Activated T-helper 1 cell treated with anti-CD3 and anti-CD28 coated beads, Interleukin-12 subunit alpha, Interleukin-12 subunit beta, Interleukin-2, Interleukin-4 antibody, amounts not matched to agents 30 ng/mL and 10 ng/mL and 1 ng/mL, durations not matched to agents 14 hours and 24 hours and 36 hours (primary cell): ENCODE results near the gene SLTM. TPM values are rescaled to one million over a fixed set of nuclear protein-coding genes. Genes with fewer than 3 reads are reported as not detected.

Experiments
- DNase-seq: peaks from one replicate; pipeline ENCODE4 v3.0.0; 2021; ENCODE audit warnings: low spot score
- H3K27ac Mint-ChIP-seq: one replicate; pipeline ENCODE4 v1.8.0; 2021; ENCODE audit warnings: mild to moderate bottlenecking, mixed read lengths
- H3K27me3 Mint-ChIP-seq: one replicate; pipeline ENCODE4 v1.8.0; 2022; ENCODE audit warnings: mild to moderate bottlenecking, moderate library complexity, mixed read lengths; ENCODE audit not compliant: insufficient read depth
- H3K36me3 Mint-ChIP-seq: one replicate; pipeline ENCODE4 v1.8.0; 2021; ENCODE audit warnings: low read depth, mixed read lengths
- H3K4me1 Mint-ChIP-seq: one replicate; pipeline ENCODE4 v1.8.0; 2021; ENCODE audit warnings: low read depth, mixed read lengths
- H3K4me3 Mint-ChIP-seq: one replicate; pipeline ENCODE4 v1.8.0; 2021; ENCODE audit warnings: mild to moderate bottlenecking, moderate library complexity, mixed read lengths
- H3K9me3 Mint-ChIP-seq: one replicate; pipeline ENCODE4 v1.8.0; 2021; ENCODE audit warnings: mixed read lengths
- intact Hi-C: fragments of 100-400 bp; cut with micrococcal nuclease; formaldehyde crosslinking; loops from one replicate; pipeline ENCODE4 v1.15.1; 2024
- total RNA-seq: library from RNA; stranded (reverse); gene quantifications from 2 replicates; pipeline ENCODE4 v1.2.3, GENCODE V29; 2022

The SLTM gene
- total RNA-seq: 142 and 143 TPM in 2 replicates

- DNase-seq: peak; percentile 88
Observed at GRCh38 chr15:58933281-58934113, at the start of gene SLTM. TSS of gene SLTM (minus strand) at chr15:58933679. CDS start at chr15:58933565, 114 bp downstream.

GRCh38 chr15:58983261-58983660 lies 49.8 kb upstream of the SLTM start:
- no peak for DNase-seq
- peaks cover 4% of the 10 kb centered on the region for H3K27me3 Mint-ChIP-seq
- H3K4me1 Mint-ChIP-seq: peaks cover 52% of the 10 kb centered on the region
- H3K27ac Mint-ChIP-seq: no peak overlapping the region
- H3K36me3 Mint-ChIP-seq: no peaks in the 10 kb centered on the region
- H3K4me3 Mint-ChIP-seq: no peak overlapping the region
- intact Hi-C loops: loop anchor here (5.0 to 10.0 kb wide), 3 partner anchors 69 to 702 kb away; partner anchors contain the start of gene BNIP2
- H3K9me3 Mint-ChIP-seq: no peaks in the 10 kb centered on the region

More at GRCh38 chr15:58933281-58934113, at the start of gene SLTM:
- peaks cover 34% of the 10 kb centered on the region for H3K4me1 Mint-ChIP-seq
- peaks cover 9% of the 10 kb centered on the region for H3K36me3 Mint-ChIP-seq
- peak within 1 kb of the TSS; percentile 100 for H3K27ac Mint-ChIP-seq
- no peaks in the 10 kb centered on the region for H3K27me3 Mint-ChIP-seq
- no peaks in the 10 kb centered on the region for H3K9me3 Mint-ChIP-seq
- intact Hi-C loops: loop anchor here (1.0 to 5.0 kb wide), 9 partner anchors 46 to 1649 kb away; partner anchors contain the start of genes BNIP2, CCNB2, GTF2A2 and MINDY2
- H3K4me3 Mint-ChIP-seq: peak within 1 kb of the TSS; percentile 98

- intact Hi-C loops: loop anchor here (5.0 to 10.0 kb wide), 3 partner anchors 70 to 703 kb away; partner anchors contain the start of gene BNIP2
- H3K27me3 Mint-ChIP-seq: peaks cover 4% of the 10 kb centered on the region
- peak overlapping the region; percentile 37 for H3K4me3 Mint-ChIP-seq
- peak overlapping the region; percentile 83 for H3K27ac Mint-ChIP-seq
- no peaks in the 10 kb centered on the region for H3K36me3 Mint-ChIP-seq
- DNase-seq: no peak
- H3K4me1 Mint-ChIP-seq: peaks cover 47% of the 10 kb centered on the region
- no peaks in the 10 kb centered on the region for H3K9me3 Mint-ChIP-seq
Observed at GRCh38 chr15:58981808-58982475, 48.5 kb upstream of the SLTM start.

GRCh38 chr15:58980351-58980939 lies 47.0 kb upstream of the SLTM start:
- H3K9me3 Mint-ChIP-seq: no peaks in the 10 kb centered on the region
- DNase-seq: no peak
- peak overlapping the region; percentile 14 for H3K27ac Mint-ChIP-seq
- intact Hi-C loops: loop anchor here (1.0 to 10.0 kb wide), 7 partner anchors 72 to 704 kb away; partner anchors contain the start of gene BNIP2
- peaks cover 50% of the 10 kb centered on the region for H3K4me1 Mint-ChIP-seq
- no peak overlapping the region for H3K4me3 Mint-ChIP-seq
- H3K36me3 Mint-ChIP-seq: no peaks in the 10 kb centered on the region
- peaks cover 8% of the 10 kb centered on the region for H3K27me3 Mint-ChIP-seq

- intact Hi-C loops: loop anchor here (2.0 kb wide), 1 partner anchor 127 kb away; the partner anchor contains the start of gene CCNB2
- Mint-ChIP-seq H3K36me3 (no peaks in the 10 kb centered on the region), H3K27ac (no peak overlapping the region), H3K4me1 (peaks cover 47% of the 10 kb centered on the region), H3K27me3 (peaks cover 10% of the 10 kb centered on the region), H3K4me3 (no peak overlapping the region), H3K9me3 (no peaks in the 10 kb centered on the region)
- DNase-seq: no peak
Observed at GRCh38 chr15:58977887-58978286, 44.4 kb upstream of the SLTM start.

- peaks cover 11% of the 10 kb centered on the region for H3K27me3 Mint-ChIP-seq
- intact Hi-C loops: no loop called here
- no peaks in the 10 kb centered on the region for H3K9me3 Mint-ChIP-seq
- no peak overlapping the region for H3K4me3 Mint-ChIP-seq
- DNase-seq: no peak
- no peaks in the 10 kb centered on the region for H3K36me3 Mint-ChIP-seq
- H3K27ac Mint-ChIP-seq: no peak overlapping the region
- H3K4me1 Mint-ChIP-seq: no peaks in the 10 kb centered on the region
Observed at GRCh38 chr15:58967479-58967878, 34.0 kb upstream of the SLTM start.

- Mint-ChIP-seq H3K27me3 (peaks cover 6% of the 10 kb centered on the region), H3K4me1 (no peaks in the 10 kb centered on the region)
- intact Hi-C loops: no loop called here
Observed at GRCh38 chr15:58966698-58967097, 33.2 kb upstream of the SLTM start.

GRCh38 chr15:58962662-58963565 lies 29.4 kb upstream of the SLTM start:
- Mint-ChIP-seq H3K4me3 (no peak overlapping the region), H3K9me3 (no peaks in the 10 kb centered on the region), H3K4me1 (no peaks in the 10 kb centered on the region), H3K36me3 (no peaks in the 10 kb centered on the region), H3K27me3 (peaks cover 7% of the 10 kb centered on the region), H3K27ac (no peak overlapping the region)
- DNase-seq: no peak
- intact Hi-C loops: no loop called here

More at GRCh38 chr15:58966698-58967097, 33.2 kb upstream of the SLTM start:
- Mint-ChIP-seq H3K27ac (no peak overlapping the region), H3K36me3 (no peaks in the 10 kb centered on the region), H3K9me3 (no peaks in the 10 kb centered on the region), H3K4me3 (no peak overlapping the region)
- no peak for DNase-seq

- Mint-ChIP-seq H3K4me3 (no peak overlapping the region), H3K27me3 (peaks cover 7% of the 10 kb centered on the region), H3K9me3 (no peaks in the 10 kb centered on the region), H3K27ac (no peak overlapping the region), H3K36me3 (no peaks in the 10 kb centered on the region), H3K4me1 (peaks cover 5% of the 10 kb centered on the region)
- intact Hi-C loops: no loop called here
- DNase-seq: no peak
Observed at GRCh38 chr15:58962136-58962535, 28.7 kb upstream of the SLTM start.

GRCh38 chr15:58958811-58959210 lies 25.3 kb upstream of the SLTM start:
- Mint-ChIP-seq H3K27me3 (peaks cover 11% of the 10 kb centered on the region), H3K9me3 (no peaks in the 10 kb centered on the region), H3K27ac (no peak overlapping the region), H3K4me3 (no peak overlapping the region), H3K4me1 (peaks cover 5% of the 10 kb centered on the region), H3K36me3 (no peaks in the 10 kb centered on the region)
- intact Hi-C loops: loop anchor here (10.0 kb wide), 1 partner anchor 734 kb away; no protein-coding TSS in a partner anchor
- DNase-seq: no peak

- intact Hi-C loops: loop anchor here (1.0 to 10.0 kb wide), 5 partner anchors 22 to 733 kb away; no protein-coding TSS in a partner anchor
- Mint-ChIP-seq H3K27ac (no peak overlapping the region), H3K9me3 (no peaks in the 10 kb centered on the region), H3K36me3 (no peaks in the 10 kb centered on the region), H3K27me3 (peaks cover 11% of the 10 kb centered on the region), H3K4me1 (peaks cover 17% of the 10 kb centered on the region), H3K4me3 (no peak overlapping the region)
- DNase-seq: peak; percentile 45
Observed at GRCh38 chr15:58957101-58957973, 23.9 kb upstream of the SLTM start.
